Aorta (tissue), 5 donors: Measurements from ENCODE around the gene RELL1. TPM values are rescaled to one million over a fixed set of nuclear protein-coding genes. Genes with fewer than 3 reads are reported as not detected.
A peak's percentile ranks its signal among the peaks of the same experiment; 100 is the strongest.

Experiments used
- ATAC-seq: fragments of 200-7000 bp; cut with Tn5 transposase; one replicate; pipeline ENCODE4 v1.9.1; 2022; ENCODE audit warnings: moderate library complexity; ENCODE audit not compliant: low FRiP score
- DNase-seq, 2 donors: peaks; one replicate each; pipeline ENCODE4 v3.0.0-alpha.2; 2020
- H3K27ac ChIP-seq, 2 donors: one replicate each; pipeline ENCODE4 v1.5.1; 2013; ENCODE audit warnings: low read length in 2 of 2, mild to moderate bottlenecking in 2 of 2, moderate library complexity in 2 of 2, control low read depth in 1 of 2, inconsistent platforms in 1 of 2, low read depth in 1 of 2
- H3K27me3 ChIP-seq, 2 donors: one replicate each; pipeline ENCODE4 v1.6.1; 2013; ENCODE audit warnings: control low read depth in 1 of 2, low read length in 1 of 2, mild to moderate bottlenecking in 1 of 2, moderate library complexity in 1 of 2; ENCODE audit not compliant: insufficient read depth in 2 of 2, control insufficient read depth in 1 of 2
- H3K36me3 ChIP-seq, 2 donors: one replicate each; pipeline ENCODE4 v1.6.1; 2013; ENCODE audit warnings: control low read depth in 1 of 2, low read length in 1 of 2, mild to moderate bottlenecking in 1 of 2; ENCODE audit not compliant: insufficient read depth in 2 of 2, control insufficient read depth in 1 of 2
- H3K4me1 ChIP-seq, 2 donors: one replicate each; pipeline ENCODE4 v1.6.1; 2013; ENCODE audit warnings: low read length in 2 of 2, control low read depth in 1 of 2, mild to moderate bottlenecking in 1 of 2, moderate library complexity in 1 of 2; ENCODE audit not compliant: insufficient read depth in 2 of 2, control insufficient read depth in 1 of 2
- H3K4me3 ChIP-seq, 2 donors: one replicate each; pipeline ENCODE4 v1.5.1; 2013; ENCODE audit warnings: low read length in 2 of 2, control low read depth in 1 of 2, mild to moderate bottlenecking in 1 of 2
- H3K9me3 ChIP-seq: one replicate; pipeline ENCODE4 v1.6.1; 2013; ENCODE audit warnings: mild to moderate bottlenecking, low read length; ENCODE audit not compliant: control insufficient read depth
- WGBS, 2 donors: extraction: QIAGEN DNeasy Blood & Tissue Kit; methylation state at CpG; one replicate each; pipeline ENCODE4 v1.1.7; 2013; 5-methylcytosine and 5-hydroxymethylcytosine counted together
- intact Hi-C, 2 donors: fragments of 100-400 bp; cut with DNase I; formaldehyde crosslinking; loops; one replicate each; pipeline versions ENCODE4 v1.14.2 to v1.15.0; 2022
- polyA plus RNA-seq, 2 donors: library from polyadenylated mRNA; stranded (reverse); fragments of 200-250 nt; gene quantifications; one replicate each; pipeline ENCODE4 v1.2.3, GENCODE V29; 2013
- total RNA-seq, 2 donors: library from RNA; stranded (reverse); fragmentation: NEBNext Ultra II Directional; extraction: Animal tissue kit (Norgen Biotek cat#: 25700); gene quantifications; one replicate each; pipeline ENCODE4 v1.2.1, GENCODE V29; 2021
- donor health status: healthy with polysubstance abuse.
- donor health status: Bipolar disorder and iron deficiency.
- donor health status: DM: no; HTN: no; CAD: no.
- donor health status: DM: no; HTN: no; CAD: no.
- donor health status: DM: yes; HTN: yes; CAD: no.

RELL1 gene
- total and polyA plus RNA-seq, 4 donors, result 1.3 to 42.5 (median 17.3) TPM

- intact Hi-C loops, result no loop called here
- no peak overlapping the region for H3K27ac ChIP-seq
These were observed 56.5 kb downstream of the RELL1 start for GRCh38 chr4:37629713-37630112.

GRCh38 chr4:37628977-37629609 lies 57.1 kb downstream of the RELL1 start:
- ATAC-seq (peak; percentile 81), DNase-seq (no peak)
- no peak overlapping the region for H3K27ac ChIP-seq
- H3K27me3 ChIP-seq, result no peaks in the 10 kb centered on the region
- H3K9me3 ChIP-seq, result no peaks in the 10 kb centered on the region
- no peak overlapping the region for H3K4me3 ChIP-seq
- WGBS, 2 donors, result 65 to 69% methylated on average over 4 of the region's 4 CpGs
- intact Hi-C loops, result no loop called here
- no peaks in the 10 kb centered on the region for H3K36me3 ChIP-seq
- H3K4me1 ChIP-seq, result no peaks in the 10 kb centered on the region

More at GRCh38 chr4:37629713-37630112, 56.5 kb downstream of the RELL1 start:
- DNase-seq (no peak), ATAC-seq (no peak)
- H3K27me3 ChIP-seq, result no peaks in the 10 kb centered on the region
- no peaks in the 10 kb centered on the region for H3K9me3 ChIP-seq
- no peaks in the 10 kb centered on the region for H3K36me3 ChIP-seq
- H3K4me3 ChIP-seq, result no peak overlapping the region
- H3K4me1 ChIP-seq, result no peaks in the 10 kb centered on the region
- WGBS, 2 donors, result 87 to 91% methylated on average over 6 of the region's 6 CpGs

- no peak overlapping the region for H3K4me3 ChIP-seq
- no peaks in the 10 kb centered on the region for H3K27me3 ChIP-seq
- ATAC-seq, result no peak
- intact Hi-C loops, result no loop called here
- H3K4me1 ChIP-seq, result no peaks in the 10 kb centered on the region
- DNase-seq, result no peak
- no peaks in the 10 kb centered on the region for H3K36me3 ChIP-seq
- WGBS, 2 donors, result 78 to 79% methylated on average over 3 of the region's 3 CpGs
- no peaks in the 10 kb centered on the region for H3K9me3 ChIP-seq
- H3K27ac ChIP-seq, result no peak overlapping the region
These were observed 58.9 kb downstream of the RELL1 start for GRCh38 chr4:37627263-37627662.

- intact Hi-C loops, result no loop called here
- H3K4me3 ChIP-seq, result no peak overlapping the region
- no peak overlapping the region for H3K27ac ChIP-seq
- ATAC-seq, result no peak
- H3K27me3 ChIP-seq, result no peaks in the 10 kb centered on the region
- no peaks in the 10 kb centered on the region for H3K9me3 ChIP-seq
- no peaks in the 10 kb centered on the region for H3K36me3 ChIP-seq
- no peaks in the 10 kb centered on the region for H3K4me1 ChIP-seq
- WGBS, 2 donors, result 96% methylated on average over 1 of the region's 1 CpG
- no peak for DNase-seq
These were observed 60.7 kb downstream of the RELL1 start for GRCh38 chr4:37625499-37625898.

GRCh38 chr4:37623940-37624339 lies 62.2 kb downstream of the RELL1 start:
- no peak overlapping the region for H3K4me3 ChIP-seq
- no peak overlapping the region for H3K27ac ChIP-seq
- WGBS, 2 donors, result 86 to 87% methylated on average over 8 of the region's 8 CpGs

GRCh38 chr4:37623125-37623524 lies 63.1 kb downstream of the RELL1 start:
- 57 to 60% methylated on average over 4 of the region's 4 CpGs for WGBS, 2 donors
- Histone ChIP-seq H3K4me1 (no peaks in the 10 kb centered on the region), H3K27me3 (no peaks in the 10 kb centered on the region), H3K27ac (no peak overlapping the region), H3K4me3 (no peak overlapping the region), H3K9me3 (no peaks in the 10 kb centered on the region), H3K36me3 (no peaks in the 10 kb centered on the region)
- intact Hi-C loops, result no loop called here
- ATAC-seq (no peak), DNase-seq (no peak)

More at GRCh38 chr4:37623940-37624339, 62.2 kb downstream of the RELL1 start:
- no peak for DNase-seq
- no peaks in the 10 kb centered on the region for H3K9me3 ChIP-seq
- no peaks in the 10 kb centered on the region for H3K4me1 ChIP-seq
- no peaks in the 10 kb centered on the region for H3K36me3 ChIP-seq
- no peak for ATAC-seq
- no peaks in the 10 kb centered on the region for H3K27me3 ChIP-seq
- intact Hi-C loops, result no loop called here

GRCh38 chr4:37620176-37620575 lies 66.0 kb downstream of the RELL1 start:
- no peaks in the 10 kb centered on the region for H3K36me3 ChIP-seq
- H3K4me1 ChIP-seq, result no peaks in the 10 kb centered on the region
- H3K9me3 ChIP-seq, result no peaks in the 10 kb centered on the region
- ATAC-seq (no peak), DNase-seq (no peak)
- no peaks in the 10 kb centered on the region for H3K27me3 ChIP-seq
- no peak overlapping the region for H3K4me3 ChIP-seq
- intact Hi-C loops, result no loop called here
- H3K27ac ChIP-seq, result no peak overlapping the region

GRCh38 chr4:37615720-37616063 lies 70.5 kb downstream of the RELL1 start:
- Histone ChIP-seq H3K4me1 (no peaks in the 10 kb centered on the region), H3K36me3 (peaks cover 0 to 4% of the 10 kb centered on the region in 2 donors), H3K27ac (no peak overlapping the region), H3K4me3 (no peak overlapping the region), H3K9me3 (no peaks in the 10 kb centered on the region), H3K27me3 (no peaks in the 10 kb centered on the region)
- intact Hi-C loops, result no loop called here
- WGBS, 2 donors, result 96 to 100% methylated on average over 3 of the region's 3 CpGs
- ATAC-seq (no peak), DNase-seq (no peak)

GRCh38 chr4:37615059-37615719 lies 71.0 kb downstream of the RELL1 start:
- no peak overlapping the region for H3K27ac ChIP-seq
- ATAC-seq (no peak), DNase-seq (no peak)
- intact Hi-C loops, result no loop called here
- peaks cover 0 to 4% of the 10 kb centered on the region in 2 donors for H3K36me3 ChIP-seq
- no peaks in the 10 kb centered on the region for H3K27me3 ChIP-seq
- WGBS, 2 donors, result 77 to 78% methylated on average over 5 of the region's 5 CpGs
- no peaks in the 10 kb centered on the region for H3K9me3 ChIP-seq
- no peak overlapping the region for H3K4me3 ChIP-seq
- no peaks in the 10 kb centered on the region for H3K4me1 ChIP-seq
